H1 (cell line): Measurements from ENCODE around the gene MAPRE3. TPM values are rescaled to one million over a fixed set of nuclear protein-coding genes. Genes with fewer than 3 reads are reported as not detected.

Source experiments
- CBX8 ChIP-seq: fragments of 300-800, 300-1000 bp; sonication (generic); IDR thresholded peaks from 2 replicates; pipeline ENCODE4 v1.7.1; 2016; ENCODE audit warnings: low read depth, low read length, borderline replicate concordance
- POLR2AphosphoS5 ChIP-seq: IDR thresholded peaks from 2 replicates; pipeline ENCODE4 v1.6.1; 2011; ENCODE audit warnings: low read depth, low read length
- SIRT6 ChIP-seq: IDR thresholded peaks from one replicate; pipeline ENCODE4 v1.7.1; 2012; ENCODE audit warnings: low read length, inconsistent platforms
- SP1 ChIP-seq: IDR thresholded peaks from 2 replicates; pipeline ENCODE4 v1.6.1; 2011; ENCODE audit warnings: low read depth, low read length
- SP4 ChIP-seq: IDR thresholded peaks from 2 replicates; pipeline ENCODE4 v1.6.1; 2012; ENCODE audit warnings: low read length, inconsistent platforms
- polyA plus RNA-seq, 7 experiments: library from polyadenylated mRNA; depleted of rRNA in 3 of 7; stranded (reverse) in 5 of 7; unstranded in 2 of 7; fragments of >200 nt in 5 of 7; fragments of 200-250 nt in 2 of 7; gene quantifications; 1 replicate in 5 of 7; 2 replicates in 1 of 7; 4 replicates in 1 of 7; pipeline versions ENCODE4 v1.2.1 to v1.2.3, GENCODE V29; 2011 to 2013; ENCODE audit warnings: missing spikeins in 2 of 7, mixed read lengths in 2 of 7
- total RNA-seq: library from RNA; stranded (reverse); fragmentation: NEBNext Ultra II Directional; extraction: Animal tissue kit (Norgen Biotek cat#: 25700); gene quantifications from 2 replicates; pipeline ENCODE4 v1.2.1, GENCODE V29; 2021
- TF ChIP-seq, protein P1 (sequence below): fragments of 300-600 bp; sonication (generic); IDR thresholded peaks from 2 replicates; pipeline ENCODE4 v1.7.1; 2012; ENCODE audit warnings: low read length, moderate library complexity, mild to moderate bottlenecking, inconsistent platforms; ENCODE audit not compliant: insufficient replicate concordance
- TF ChIP-seq, protein P2 (sequence below), 3 experiments: IDR thresholded peaks; 1 replicate in 2 of 3; 2 replicates in 1 of 3; pipeline versions ENCODE4 v1.5.1 to v1.6.1; 2011; ENCODE audit warnings: low read length in 3 of 3, mild to moderate bottlenecking in 3 of 3, inconsistent platforms in 2 of 3, low read depth in 1 of 3, moderate library complexity in 1 of 3; ENCODE audit not compliant: insufficient read depth in 1 of 3; ENCODE audit errors: control extremely low read depth in 1 of 3

Gene MAPRE3
- total and polyA plus RNA-seq, 2 of the 8 experiments (the other 6 are each of a cell fraction or from before 2014, with no cell fraction given) = 4.9 to 6.6 TPM

DNA sequence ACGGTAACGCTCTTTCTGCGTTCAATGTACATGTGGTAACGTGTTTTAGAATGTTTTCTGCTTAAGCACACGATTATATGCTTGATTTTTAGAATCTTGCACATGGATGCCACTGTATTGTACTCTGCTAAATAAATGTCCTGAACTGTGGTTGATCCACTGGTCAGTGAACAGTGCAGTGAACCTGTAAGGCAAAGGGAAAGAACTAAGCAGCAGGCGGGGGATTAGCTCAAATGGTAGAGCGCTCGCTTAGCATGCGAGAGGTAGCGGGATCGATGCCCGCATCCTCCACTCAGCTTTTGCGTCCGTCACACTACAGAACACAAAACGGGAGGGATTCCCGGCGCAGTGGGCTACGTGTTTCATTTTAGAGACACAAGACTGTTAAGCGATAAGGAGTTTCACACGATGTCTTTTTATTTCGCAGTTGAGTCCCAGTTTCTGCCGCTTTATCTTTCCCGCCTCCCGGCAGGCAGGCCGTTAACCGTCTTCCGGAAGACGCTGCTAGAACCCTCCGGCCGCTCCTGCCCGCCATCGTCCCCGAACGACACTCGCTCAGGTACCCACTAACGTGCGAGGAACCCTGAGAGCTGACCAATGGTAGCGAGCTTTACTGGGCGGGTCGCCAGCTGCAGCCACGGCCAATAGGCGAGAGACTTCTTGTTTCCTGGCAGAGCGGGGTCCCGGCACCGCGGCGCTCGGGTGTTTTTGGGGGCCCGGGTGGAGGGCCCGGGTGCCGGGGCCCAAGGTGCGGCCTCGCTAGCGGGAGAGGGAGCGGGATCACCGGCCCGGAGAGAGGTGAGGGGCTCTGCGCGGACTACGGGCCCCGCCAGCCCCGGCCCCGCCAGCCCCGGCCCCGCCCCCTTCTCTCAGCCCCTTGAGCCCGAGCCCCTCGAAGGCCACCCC, 80.8 kb downstream of the MAPRE3 start, which contains the start of gene AGBL5 (continued):
- TF ChIP-seq, protein P1, sequence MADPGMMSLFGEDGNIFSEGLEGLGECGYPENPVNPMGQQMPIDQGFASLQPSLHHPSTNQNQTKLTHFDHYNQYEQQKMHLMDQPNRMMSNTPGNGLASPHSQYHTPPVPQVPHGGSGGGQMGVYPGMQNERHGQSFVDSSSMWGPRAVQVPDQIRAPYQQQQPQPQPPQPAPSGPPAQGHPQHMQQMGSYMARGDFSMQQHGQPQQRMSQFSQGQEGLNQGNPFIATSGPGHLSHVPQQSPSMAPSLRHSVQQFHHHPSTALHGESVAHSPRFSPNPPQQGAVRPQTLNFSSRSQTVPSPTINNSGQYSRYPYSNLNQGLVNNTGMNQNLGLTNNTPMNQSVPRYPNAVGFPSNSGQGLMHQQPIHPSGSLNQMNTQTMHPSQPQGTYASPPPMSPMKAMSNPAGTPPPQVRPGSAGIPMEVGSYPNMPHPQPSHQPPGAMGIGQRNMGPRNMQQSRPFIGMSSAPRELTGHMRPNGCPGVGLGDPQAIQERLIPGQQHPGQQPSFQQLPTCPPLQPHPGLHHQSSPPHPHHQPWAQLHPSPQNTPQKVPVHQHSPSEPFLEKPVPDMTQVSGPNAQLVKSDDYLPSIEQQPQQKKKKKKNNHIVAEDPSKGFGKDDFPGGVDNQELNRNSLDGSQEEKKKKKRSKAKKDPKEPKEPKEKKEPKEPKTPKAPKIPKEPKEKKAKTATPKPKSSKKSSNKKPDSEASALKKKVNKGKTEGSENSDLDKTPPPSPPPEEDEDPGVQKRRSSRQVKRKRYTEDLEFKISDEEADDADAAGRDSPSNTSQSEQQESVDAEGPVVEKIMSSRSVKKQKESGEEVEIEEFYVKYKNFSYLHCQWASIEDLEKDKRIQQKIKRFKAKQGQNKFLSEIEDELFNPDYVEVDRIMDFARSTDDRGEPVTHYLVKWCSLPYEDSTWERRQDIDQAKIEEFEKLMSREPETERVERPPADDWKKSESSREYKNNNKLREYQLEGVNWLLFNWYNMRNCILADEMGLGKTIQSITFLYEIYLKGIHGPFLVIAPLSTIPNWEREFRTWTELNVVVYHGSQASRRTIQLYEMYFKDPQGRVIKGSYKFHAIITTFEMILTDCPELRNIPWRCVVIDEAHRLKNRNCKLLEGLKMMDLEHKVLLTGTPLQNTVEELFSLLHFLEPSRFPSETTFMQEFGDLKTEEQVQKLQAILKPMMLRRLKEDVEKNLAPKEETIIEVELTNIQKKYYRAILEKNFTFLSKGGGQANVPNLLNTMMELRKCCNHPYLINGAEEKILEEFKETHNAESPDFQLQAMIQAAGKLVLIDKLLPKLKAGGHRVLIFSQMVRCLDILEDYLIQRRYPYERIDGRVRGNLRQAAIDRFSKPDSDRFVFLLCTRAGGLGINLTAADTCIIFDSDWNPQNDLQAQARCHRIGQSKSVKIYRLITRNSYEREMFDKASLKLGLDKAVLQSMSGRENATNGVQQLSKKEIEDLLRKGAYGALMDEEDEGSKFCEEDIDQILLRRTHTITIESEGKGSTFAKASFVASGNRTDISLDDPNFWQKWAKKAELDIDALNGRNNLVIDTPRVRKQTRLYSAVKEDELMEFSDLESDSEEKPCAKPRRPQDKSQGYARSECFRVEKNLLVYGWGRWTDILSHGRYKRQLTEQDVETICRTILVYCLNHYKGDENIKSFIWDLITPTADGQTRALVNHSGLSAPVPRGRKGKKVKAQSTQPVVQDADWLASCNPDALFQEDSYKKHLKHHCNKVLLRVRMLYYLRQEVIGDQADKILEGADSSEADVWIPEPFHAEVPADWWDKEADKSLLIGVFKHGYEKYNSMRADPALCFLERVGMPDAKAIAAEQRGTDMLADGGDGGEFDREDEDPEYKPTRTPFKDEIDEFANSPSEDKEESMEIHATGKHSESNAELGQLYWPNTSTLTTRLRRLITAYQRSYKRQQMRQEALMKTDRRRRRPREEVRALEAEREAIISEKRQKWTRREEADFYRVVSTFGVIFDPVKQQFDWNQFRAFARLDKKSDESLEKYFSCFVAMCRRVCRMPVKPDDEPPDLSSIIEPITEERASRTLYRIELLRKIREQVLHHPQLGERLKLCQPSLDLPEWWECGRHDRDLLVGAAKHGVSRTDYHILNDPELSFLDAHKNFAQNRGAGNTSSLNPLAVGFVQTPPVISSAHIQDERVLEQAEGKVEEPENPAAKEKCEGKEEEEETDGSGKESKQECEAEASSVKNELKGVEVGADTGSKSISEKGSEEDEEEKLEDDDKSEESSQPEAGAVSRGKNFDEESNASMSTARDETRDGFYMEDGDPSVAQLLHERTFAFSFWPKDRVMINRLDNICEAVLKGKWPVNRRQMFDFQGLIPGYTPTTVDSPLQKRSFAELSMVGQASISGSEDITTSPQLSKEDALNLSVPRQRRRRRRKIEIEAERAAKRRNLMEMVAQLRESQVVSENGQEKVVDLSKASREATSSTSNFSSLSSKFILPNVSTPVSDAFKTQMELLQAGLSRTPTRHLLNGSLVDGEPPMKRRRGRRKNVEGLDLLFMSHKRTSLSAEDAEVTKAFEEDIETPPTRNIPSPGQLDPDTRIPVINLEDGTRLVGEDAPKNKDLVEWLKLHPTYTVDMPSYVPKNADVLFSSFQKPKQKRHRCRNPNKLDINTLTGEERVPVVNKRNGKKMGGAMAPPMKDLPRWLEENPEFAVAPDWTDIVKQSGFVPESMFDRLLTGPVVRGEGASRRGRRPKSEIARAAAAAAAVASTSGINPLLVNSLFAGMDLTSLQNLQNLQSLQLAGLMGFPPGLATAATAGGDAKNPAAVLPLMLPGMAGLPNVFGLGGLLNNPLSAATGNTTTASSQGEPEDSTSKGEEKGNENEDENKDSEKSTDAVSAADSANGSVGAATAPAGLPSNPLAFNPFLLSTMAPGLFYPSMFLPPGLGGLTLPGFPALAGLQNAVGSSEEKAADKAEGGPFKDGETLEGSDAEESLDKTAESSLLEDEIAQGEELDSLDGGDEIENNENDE = peak; percentile 26
- peak; percentile 85; the same call in 1 of the 2 replicates for TF ChIP-seq SP4
- no peak for TF ChIP-seq CBX8
- TF ChIP-seq SIRT6 = no peak
- TF ChIP-seq, protein P2, sequence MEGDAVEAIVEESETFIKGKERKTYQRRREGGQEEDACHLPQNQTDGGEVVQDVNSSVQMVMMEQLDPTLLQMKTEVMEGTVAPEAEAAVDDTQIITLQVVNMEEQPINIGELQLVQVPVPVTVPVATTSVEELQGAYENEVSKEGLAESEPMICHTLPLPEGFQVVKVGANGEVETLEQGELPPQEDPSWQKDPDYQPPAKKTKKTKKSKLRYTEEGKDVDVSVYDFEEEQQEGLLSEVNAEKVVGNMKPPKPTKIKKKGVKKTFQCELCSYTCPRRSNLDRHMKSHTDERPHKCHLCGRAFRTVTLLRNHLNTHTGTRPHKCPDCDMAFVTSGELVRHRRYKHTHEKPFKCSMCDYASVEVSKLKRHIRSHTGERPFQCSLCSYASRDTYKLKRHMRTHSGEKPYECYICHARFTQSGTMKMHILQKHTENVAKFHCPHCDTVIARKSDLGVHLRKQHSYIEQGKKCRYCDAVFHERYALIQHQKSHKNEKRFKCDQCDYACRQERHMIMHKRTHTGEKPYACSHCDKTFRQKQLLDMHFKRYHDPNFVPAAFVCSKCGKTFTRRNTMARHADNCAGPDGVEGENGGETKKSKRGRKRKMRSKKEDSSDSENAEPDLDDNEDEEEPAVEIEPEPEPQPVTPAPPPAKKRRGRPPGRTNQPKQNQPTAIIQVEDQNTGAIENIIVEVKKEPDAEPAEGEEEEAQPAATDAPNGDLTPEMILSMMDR (IDR thresholded peaks at IDR 0.05; ENCODE audit: control extremely low read depth in 1 of 3, insufficient read depth in 1 of 3, low read depth in 1 of 3, low read length in 3 of 3) = no peak
- 0 out of 2 replicates have a peak, but pooled peaks have one; percentile 41 for TF ChIP-seq POLR2AphosphoS5
- peak; percentile 77 for TF ChIP-seq SP1
